SK-N-SH treated with all-trans-retinoic acid at 6 μM for 48 hours (cell line): Measurements from ENCODE around the gene IL26.

Source experiments
- BACH2 ChIP-seq: fragments of 250-450 bp; sonication (Bioruptor Pico); IDR thresholded peaks from 2 replicates; pipeline ENCODE4 v1.9.0; 2021; ENCODE audit warnings: mild to moderate bottlenecking, borderline replicate concordance
- ESRRG ChIP-seq: fragments of 250-450 bp; sonication (Bioruptor Pico); IDR thresholded peaks from 2 replicates; pipeline ENCODE4 v1.6.1; 2021; ENCODE audit warnings: mild to moderate bottlenecking
- GLIS3 ChIP-seq: fragments of 250-450 bp; sonication (Bioruptor Pico); IDR thresholded peaks from 2 replicates; pipeline ENCODE4 v1.5.0; 2020; ENCODE audit warnings: mild to moderate bottlenecking, moderate library complexity
- ISL1 ChIP-seq: fragments of 250-450 bp; sonication (Bioruptor Pico); IDR thresholded peaks from 2 replicates; pipeline ENCODE4 v2.1.2; 2022; ENCODE audit warnings: mild to moderate bottlenecking, moderate library complexity
- OSR1 ChIP-seq: fragments of 250-450 bp; sonication (Bioruptor Pico); IDR thresholded peaks from 2 replicates; pipeline ENCODE4 v1.8.0; 2022; ENCODE audit warnings: moderate library complexity, mild to moderate bottlenecking, inconsistent platforms
- SNAI2 ChIP-seq: fragments of 250-450 bp; sonication (Bioruptor Pico); IDR thresholded peaks from 2 replicates; pipeline ENCODE4 v1.5.0; 2020; ENCODE audit warnings: mild to moderate bottlenecking, moderate library complexity
- TOX ChIP-seq: fragments of 250-450 bp; sonication (Bioruptor Pico); IDR thresholded peaks from 2 replicates; pipeline ENCODE4 v1.8.0; 2021; ENCODE audit warnings: mild to moderate bottlenecking, moderate library complexity, borderline replicate concordance
- ZFP30 ChIP-seq: fragments of 450-650 bp; formaldehyde crosslinking; IDR thresholded peaks from 2 replicates; pipeline ENCODE4 v1.5.0; 2022; ENCODE audit warnings: mild to moderate bottlenecking, moderate library complexity
- ZNF70 ChIP-seq: fragments of 450-650 bp; formaldehyde crosslinking; IDR thresholded peaks from 2 replicates; pipeline ENCODE4 v1.5.0; 2020; ENCODE audit warnings: mild to moderate bottlenecking, moderate library complexity
- TF ChIP-seq, protein P1 (sequence below): fragments of 250-450 bp; sonication (Bioruptor Pico); IDR thresholded peaks from 2 replicates; pipeline ENCODE4 v1.5.1; 2020; ENCODE audit warnings: low read depth, mild to moderate bottlenecking, moderate library complexity
- TF ChIP-seq, protein P2 (sequence below): fragments of 250-450 bp; sonication (Bioruptor Pico); IDR thresholded peaks from 2 replicates; pipeline ENCODE4 v1.5.1; 2021; ENCODE audit warnings: mild to moderate bottlenecking, moderate library complexity
- TF ChIP-seq, protein P3 (sequence below): fragments of 250-450 bp; sonication (Bioruptor Pico); IDR thresholded peaks from 2 replicates; pipeline ENCODE4 v1.8.0; 2020; ENCODE audit warnings: mild to moderate bottlenecking, moderate library complexity, borderline replicate concordance

DNA sequence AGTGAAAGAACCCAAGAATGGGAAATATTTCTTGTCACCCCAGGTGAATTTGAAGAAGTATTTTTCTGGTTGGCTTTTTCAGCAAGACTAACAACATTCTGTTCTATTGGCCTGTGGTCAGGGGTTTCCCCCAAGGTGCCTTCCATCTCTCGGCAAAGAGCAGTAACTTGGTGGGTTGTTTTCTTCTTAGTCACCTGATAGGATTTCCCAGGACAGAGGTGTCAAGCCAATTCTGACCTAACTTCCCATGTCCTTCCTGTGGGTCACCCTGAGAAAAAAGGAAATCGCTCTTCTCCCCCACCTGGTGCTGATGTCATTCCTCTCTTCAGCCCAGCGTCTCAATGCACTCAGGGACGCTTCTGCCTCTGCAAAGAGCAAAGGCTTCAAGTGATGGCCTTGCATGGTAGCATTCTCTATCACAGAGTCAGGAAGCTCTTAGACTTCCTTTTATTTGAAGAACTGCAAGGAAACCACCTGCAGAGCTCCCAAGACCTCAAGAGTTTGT, 50.0 kb downstream of the IL26 start:
- TF ChIP-seq OSR1 (CRISPR knock-in tag), result no peak
- TF ChIP-seq ZFP30 (CRISPR knock-in tag), result no peak
- TF ChIP-seq ESRRG (CRISPR knock-in tag), result no peak
- TF ChIP-seq GLIS3 (CRISPR knock-in tag), result no peak
- TF ChIP-seq BACH2 (CRISPR knock-in tag), result no peak
- TF ChIP-seq, protein P1, sequence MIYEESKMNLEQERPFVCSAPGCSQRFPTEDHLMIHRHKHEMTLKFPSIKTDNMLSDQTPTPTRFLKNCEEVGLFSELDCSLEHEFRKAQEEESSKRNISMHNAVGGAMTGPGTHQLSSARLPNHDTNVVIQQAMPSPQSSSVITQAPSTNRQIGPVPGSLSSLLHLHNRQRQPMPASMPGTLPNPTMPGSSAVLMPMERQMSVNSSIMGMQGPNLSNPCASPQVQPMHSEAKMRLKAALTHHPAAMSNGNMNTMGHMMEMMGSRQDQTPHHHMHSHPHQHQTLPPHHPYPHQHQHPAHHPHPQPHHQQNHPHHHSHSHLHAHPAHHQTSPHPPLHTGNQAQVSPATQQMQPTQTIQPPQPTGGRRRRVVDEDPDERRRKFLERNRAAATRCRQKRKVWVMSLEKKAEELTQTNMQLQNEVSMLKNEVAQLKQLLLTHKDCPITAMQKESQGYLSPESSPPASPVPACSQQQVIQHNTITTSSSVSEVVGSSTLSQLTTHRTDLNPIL, result no peak
- TF ChIP-seq ZNF70 (CRISPR knock-in tag), result no peak
- no peak for TF ChIP-seq ISL1 (CRISPR knock-in tag)
- TF ChIP-seq, protein P2, sequence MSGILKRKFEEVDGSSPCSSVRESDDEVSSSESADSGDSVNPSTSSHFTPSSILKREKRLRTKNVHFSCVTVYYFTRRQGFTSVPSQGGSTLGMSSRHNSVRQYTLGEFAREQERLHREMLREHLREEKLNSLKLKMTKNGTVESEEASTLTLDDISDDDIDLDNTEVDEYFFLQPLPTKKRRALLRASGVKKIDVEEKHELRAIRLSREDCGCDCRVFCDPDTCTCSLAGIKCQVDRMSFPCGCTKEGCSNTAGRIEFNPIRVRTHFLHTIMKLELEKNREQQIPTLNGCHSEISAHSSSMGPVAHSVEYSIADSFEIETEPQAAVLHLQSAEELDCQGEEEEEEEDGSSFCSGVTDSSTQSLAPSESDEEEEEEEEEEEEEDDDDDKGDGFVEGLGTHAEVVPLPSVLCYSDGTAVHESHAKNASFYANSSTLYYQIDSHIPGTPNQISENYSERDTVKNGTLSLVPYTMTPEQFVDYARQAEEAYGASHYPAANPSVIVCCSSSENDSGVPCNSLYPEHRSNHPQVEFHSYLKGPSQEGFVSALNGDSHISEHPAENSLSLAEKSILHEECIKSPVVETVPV (CRISPR knock-in tag), result no peak
- TF ChIP-seq SNAI2 (CRISPR knock-in tag), result no peak
- TF ChIP-seq TOX, result no peak
- TF ChIP-seq, protein P3, sequence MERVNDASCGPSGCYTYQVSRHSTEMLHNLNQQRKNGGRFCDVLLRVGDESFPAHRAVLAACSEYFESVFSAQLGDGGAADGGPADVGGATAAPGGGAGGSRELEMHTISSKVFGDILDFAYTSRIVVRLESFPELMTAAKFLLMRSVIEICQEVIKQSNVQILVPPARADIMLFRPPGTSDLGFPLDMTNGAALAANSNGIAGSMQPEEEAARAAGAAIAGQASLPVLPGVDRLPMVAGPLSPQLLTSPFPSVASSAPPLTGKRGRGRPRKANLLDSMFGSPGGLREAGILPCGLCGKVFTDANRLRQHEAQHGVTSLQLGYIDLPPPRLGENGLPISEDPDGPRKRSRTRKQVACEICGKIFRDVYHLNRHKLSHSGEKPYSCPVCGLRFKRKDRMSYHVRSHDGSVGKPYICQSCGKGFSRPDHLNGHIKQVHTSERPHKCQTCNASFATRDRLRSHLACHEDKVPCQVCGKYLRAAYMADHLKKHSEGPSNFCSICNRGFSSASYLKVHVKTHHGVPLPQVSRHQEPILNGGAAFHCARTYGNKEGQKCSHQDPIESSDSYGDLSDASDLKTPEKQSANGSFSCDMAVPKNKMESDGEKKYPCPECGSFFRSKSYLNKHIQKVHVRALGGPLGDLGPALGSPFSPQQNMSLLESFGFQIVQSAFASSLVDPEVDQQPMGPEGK (CRISPR knock-in tag), result no peak
